G401 (cell line): ENCODE measurements around the gene CYP11A1. TPM values are rescaled to one million over a fixed set of nuclear protein-coding genes. Genes with fewer than 3 reads are reported as not detected.

Experiments
- DNase-seq: peaks from one replicate; pipeline ENCODE4 v3.0.0-alpha.2; 2015; ENCODE audit warnings: low spot score
- in situ Hi-C: cut with HindIII; loops from 2 replicates; pipeline ENCODE4 v1.10.0; 2016; ENCODE audit warnings: low sequenced_read_pairs, mixed read lengths
- total RNA-seq: library from RNA; depleted of rRNA; stranded (reverse); fragments of >200 nt; shearing (Covaris generic); gene quantifications from 2 replicates; pipeline ENCODE4 v1.2.3, GENCODE V29; 2014; rRNA removed

Gene CYP11A1
- total RNA-seq, 1 experiment from 2014 or later = not detected

- in situ Hi-C loops = no loop called here
- no peak for DNase-seq
These were observed 76.1 kb downstream of the CYP11A1 start for GRCh38 chr15:74291101-74292071.

GRCh38 chr15:74290645-74291044 is 76.8 kb downstream of the CYP11A1 start:
- no peak for DNase-seq
- in situ Hi-C loops = no loop called here

- in situ Hi-C loops = no loop called here
- no peak for DNase-seq
These were observed 77.8 kb downstream of the CYP11A1 start for GRCh38 chr15:74289671-74290070.

Other genes with a start within 250 kb of the CYP11A1 start
- not detected in 2 replicates for gene ISLR2, start 237.1 kb downstream of the CYP11A1 start, total RNA-seq
- gene ISLR, start 193.9 kb downstream of the CYP11A1 start, total RNA-seq = 3.4 and 5.7 TPM in 2 replicates
- 17.2 and 23.9 TPM in 2 replicates for gene STRA6, start 164.9 kb downstream of the CYP11A1 start, total RNA-seq
- 3.5 and 16.8 TPM in 2 replicates for gene CCDC33, start 131.3 kb downstream of the CYP11A1 start, total RNA-seq
- gene SEMA7A, start 66.3 kb upstream of the CYP11A1 start, total RNA-seq = 8.5 and 14.3 TPM in 2 replicates
- 111 and 117 TPM in 2 replicates for gene UBL7, start 93.5 kb upstream of the CYP11A1 start, total RNA-seq
- 91.6 and 92.3 TPM in 2 replicates for gene ARID3B, start 173.6 kb upstream of the CYP11A1 start, total RNA-seq
- gene CLK3, start 248.2 kb upstream of the CYP11A1 start, total RNA-seq = 18.6 and 32.8 TPM in 2 replicates